Nucleus accumbens (tissue), 56 donors: Measurements from ENCODE around the gene MGAT1.

ENCODE experiments used
- DNase-seq, 56 donors: peaks; one replicate each; lab custom pipeline; 2025; lab: John Stamatoyannopoulos, UW

The MGAT1 gene

GRCh38 chr5:180739958-180740357, 62.6 kb downstream of the MGAT1 start, which contains the start of gene OR2Y1:
Gene OR2Y1 (minus strand): TSS chr5:180740058. CDS start chr5:180740058, 0 bp downstream.
- no peak for DNase-seq

GRCh38 chr5:180739271-180739670, 63.3 kb downstream of the MGAT1 start:
- DNase-seq, result no peak

DNA sequence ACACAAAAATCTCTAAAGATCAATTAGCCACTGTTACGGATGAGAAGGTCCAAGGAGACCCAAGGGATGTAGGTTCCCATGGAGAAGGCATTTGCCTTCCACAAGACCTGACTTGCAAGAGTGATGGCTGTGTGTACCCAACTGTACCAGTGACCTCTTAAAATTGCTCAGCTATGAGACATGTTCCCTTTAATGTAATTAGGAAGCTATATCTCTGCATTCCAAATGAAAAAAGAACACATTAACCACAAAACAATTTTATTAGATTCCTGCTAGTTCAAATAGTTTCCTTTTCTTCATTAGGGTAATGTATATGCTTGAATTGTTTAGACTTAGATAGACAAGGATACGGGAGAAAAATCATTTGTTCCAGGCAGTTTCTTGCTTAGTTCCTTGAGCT, 66.1 kb downstream of the MGAT1 start:
- no peak for DNase-seq
